ENCODE data around the gene ANXA6. TPM values are rescaled to one million over a fixed set of nuclear protein-coding genes. Genes with fewer than 3 reads are reported as not detected.

The ANXA6 gene
- total RNA-seq, 4 donors from 2014 or later = 8.6 to 80.3 (median 24.9) TPM

GRCh38 chr5:151068433-151069197, 89.0 kb downstream of the ANXA6 start:
- intact Hi-C loops (cut with DNase I) = no loop called here
- Histone ChIP-seq H3K27me3 (no peaks in the 10 kb centered on the region), H3K4me1 (peaks cover 50 to 89% (median 71%) of the 10 kb centered on the region in 3 donors), H3K36me3 (peaks cover 0 to 54% (median 0%) of the 10 kb centered on the region in 3 donors), H3K27ac (peak overlapping the region; percentile 31 to 59 (median 49)), H3K9me3 (no peaks in the 10 kb centered on the region), H3K4me3 (no peak overlapping the region)
- TF ChIP-seq CTCF (IDR thresholded peaks at IDR 0.05) (no peak), POLR2A (IDR thresholded peaks at IDR 0.05) (no peak)
- DNase-seq = no peak
- WGBS, 2 donors = 52 to 70% methylated on average over 6 to 8 of the region's 12 CpGs

- Histone ChIP-seq H3K36me3 (peaks cover 0 to 62% (median 0%) of the 10 kb centered on the region in 3 donors), H3K4me3 (no peak overlapping the region), H3K27ac (peak overlapping the region; percentile 31 to 59 (median 46)), H3K9me3 (no peaks in the 10 kb centered on the region), H3K27me3 (no peaks in the 10 kb centered on the region), H3K4me1 (peaks cover 58 to 92% (median 78%) of the 10 kb centered on the region in 3 donors)
- WGBS, 2 donors = 63 to 75% methylated on average over 10 to 11 of the region's 14 CpGs
- no peak for DNase-seq
- intact Hi-C loops (cut with DNase I) = no loop called here
- TF ChIP-seq POLR2A (IDR thresholded peaks at IDR 0.05) (no peak), CTCF (IDR thresholded peaks at IDR 0.05) (no peak)
Observed at GRCh38 chr5:151067632-151068432, 89.7 kb downstream of the ANXA6 start.

- no peak overlapping the region for H3K4me3 ChIP-seq
- 67 to 70% methylated on average over 6 of the region's 6 CpGs for WGBS, 2 donors
- H3K9me3 ChIP-seq = no peaks in the 10 kb centered on the region
- H3K36me3 ChIP-seq = peaks cover 0 to 71% (median 7%) of the 10 kb centered on the region in 3 donors
- TF ChIP-seq CTCF (IDR thresholded peaks at IDR 0.05) (no peak), POLR2A (IDR thresholded peaks at IDR 0.05) (no peak)
- no peaks in the 10 kb centered on the region for H3K27me3 ChIP-seq
- peaks cover 55 to 92% (median 72%) of the 10 kb centered on the region in 3 donors for H3K4me1 ChIP-seq
- DNase-seq = no peak
- H3K27ac ChIP-seq = no peak overlapping the region
- intact Hi-C loops (cut with DNase I) = no loop called here
Observed at GRCh38 chr5:151066920-151067319, 90.7 kb downstream of the ANXA6 start.

- peaks cover 53 to 88% (median 68%) of the 10 kb centered on the region in 3 donors for H3K4me1 ChIP-seq
- TF ChIP-seq POLR2A (IDR thresholded peaks at IDR 0.05) (no peak), CTCF (IDR thresholded peaks at IDR 0.05) (no peak)
- 81 to 92% methylated on average over 1 of the region's 1 CpG for WGBS, 2 donors
- intact Hi-C loops (cut with DNase I) = no loop called here
- no peak for DNase-seq
- H3K27me3 ChIP-seq = no peaks in the 10 kb centered on the region
- H3K27ac ChIP-seq = no peak overlapping the region
- peaks cover 0 to 78% (median 12%) of the 10 kb centered on the region in 3 donors for H3K36me3 ChIP-seq
- H3K4me3 ChIP-seq = no peak overlapping the region
- no peaks in the 10 kb centered on the region for H3K9me3 ChIP-seq
Observed at GRCh38 chr5:151065609-151066008, 92.0 kb downstream of the ANXA6 start.

All from esophagus squamous epithelium (tissue), 5 donors.